GM11168 (cell line): Measurements from ENCODE around the gene LIPJ.

Source experiments
- in situ Hi-C: fragments of 300-500 bp; cut with MboI; formaldehyde crosslinking; loops from one replicate; pipeline ENCODE4 v1.12.0; 2022; ENCODE audit warnings: low sequenced_read_pairs; ENCODE audit not compliant: unreplicated experiment

LIPJ gene, protein sequence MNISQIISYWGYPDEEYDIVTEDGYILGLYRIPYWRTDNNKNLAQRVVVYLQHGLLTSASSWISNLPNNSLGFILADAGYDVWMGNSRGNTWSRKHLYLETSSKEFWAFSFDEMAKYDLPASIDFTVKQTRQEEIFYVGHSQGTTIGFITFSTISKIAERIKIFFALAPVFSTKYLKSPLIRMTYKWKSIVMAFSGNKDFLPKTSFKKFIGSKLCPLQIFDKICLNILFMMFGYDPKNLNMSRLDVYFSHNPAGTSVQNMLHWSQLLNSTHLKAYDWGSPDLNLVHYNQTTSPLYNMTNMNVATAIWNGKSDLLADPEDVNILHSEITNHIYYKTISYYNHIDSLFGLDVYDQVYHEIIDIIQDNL

DNA sequence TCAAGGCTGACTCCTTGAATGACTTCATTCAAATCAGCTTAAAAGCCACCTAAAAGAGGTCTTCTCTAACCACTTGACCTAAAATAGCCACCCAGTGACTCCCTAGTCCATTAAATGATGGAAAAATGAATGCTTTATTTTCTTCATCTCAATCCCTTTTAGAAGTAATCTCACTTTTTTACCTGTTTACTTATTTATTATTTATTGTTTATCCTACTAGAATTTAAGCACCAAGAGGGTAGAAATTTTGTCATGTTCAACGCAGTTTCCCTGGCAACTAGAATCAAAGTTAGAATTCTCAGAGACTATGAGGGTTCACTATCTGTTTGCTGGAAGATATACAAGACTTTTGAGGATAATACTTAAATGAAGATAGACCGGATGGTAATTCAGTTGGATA, at the start of gene LIPJ:
LIPJ (plus strand) TSS at position 301 of the 400 bp plus-strand sequence. CDS start 3,926 bp downstream, outside the sequence.
- in situ Hi-C loops, result no loop called here

GRCh38 chr10:88537322-88537721, 49.2 kb upstream of the LIPJ start:
- in situ Hi-C loops, result no loop called here

DNA sequence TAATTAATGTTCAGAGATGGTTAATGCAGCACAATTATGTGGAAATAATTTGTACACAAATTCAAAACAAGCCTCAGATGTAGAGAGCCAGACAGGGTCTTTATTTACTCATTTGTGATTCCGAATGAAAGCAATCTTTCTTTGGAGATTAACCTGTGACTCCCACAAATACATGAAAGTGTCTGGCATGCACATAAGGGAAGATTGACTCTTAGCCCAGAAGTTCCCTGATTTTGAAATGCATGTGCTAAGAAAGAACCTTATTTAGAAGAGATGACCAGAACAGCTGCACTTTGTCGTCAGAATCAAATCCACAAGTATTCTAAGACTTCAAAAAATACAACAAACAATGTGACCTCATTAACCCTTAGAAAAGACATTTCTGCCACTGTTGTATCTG, 48.5 kb upstream of the LIPJ start:
- in situ Hi-C loops, result no loop called here

- in situ Hi-C loops, result no loop called here
These were observed 46.2 kb upstream of the LIPJ start for GRCh38 chr10:88540351-88540750.

DNA sequence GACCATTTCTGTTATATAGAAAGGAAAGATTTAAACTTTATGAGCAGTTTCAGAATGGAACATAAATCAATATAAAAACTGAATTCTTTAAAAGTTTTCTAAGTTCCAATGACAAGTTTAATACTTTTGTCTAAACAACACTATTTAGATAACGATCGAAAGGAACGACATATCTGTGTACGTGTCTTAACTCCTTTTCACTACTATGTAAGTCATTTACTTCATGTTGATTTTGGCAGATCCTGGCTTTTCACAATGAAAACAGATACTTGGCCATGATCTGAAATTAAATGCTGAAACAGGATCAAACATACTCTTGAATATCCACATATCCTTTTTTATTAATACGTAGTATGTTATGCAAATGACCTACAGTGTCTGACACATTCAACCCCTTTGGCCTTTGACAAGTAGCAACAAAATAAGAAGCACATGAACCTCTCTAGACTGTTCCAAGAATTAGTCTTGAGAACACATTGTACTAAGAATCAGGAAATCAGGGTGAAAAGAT, 45.4 kb upstream of the LIPJ start:
- in situ Hi-C loops, result no loop called here

GRCh38 chr10:88542522-88542921, 44.0 kb upstream of the LIPJ start:
- in situ Hi-C loops, result no loop called here

DNA sequence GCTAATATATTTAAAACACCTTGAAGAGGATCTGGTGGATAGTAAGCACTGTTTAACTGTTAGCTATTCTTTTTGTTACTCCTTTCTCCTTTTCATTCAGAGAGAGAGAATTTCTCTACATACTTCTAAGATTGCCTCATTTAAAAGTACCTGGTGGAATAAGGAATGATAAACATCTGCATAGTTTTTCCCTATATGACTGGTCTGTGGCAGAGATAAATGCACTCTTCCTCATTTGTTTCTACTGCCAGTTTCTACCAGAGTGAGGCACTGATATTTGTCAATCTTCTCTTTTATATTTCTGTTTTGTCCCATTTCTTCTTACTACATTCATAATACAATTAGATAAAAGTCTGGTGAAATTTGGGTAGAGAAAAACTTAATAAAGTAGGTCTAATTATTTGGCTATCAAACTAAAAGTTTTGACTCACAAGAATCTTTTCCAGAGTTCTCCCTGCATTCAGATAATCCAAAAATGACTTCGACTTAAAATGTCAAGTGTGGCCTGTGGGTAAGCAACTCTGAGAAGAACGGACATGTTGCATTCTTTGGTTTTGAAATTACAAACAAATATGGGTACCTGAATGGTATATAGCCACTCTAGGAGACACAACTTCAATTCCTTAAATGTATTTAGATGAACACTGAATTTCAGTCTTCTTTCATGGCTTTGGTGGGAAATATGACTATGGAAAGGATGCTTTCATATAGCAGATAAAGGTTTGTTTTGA, 42.3 kb upstream of the LIPJ start:
- in situ Hi-C loops, result no loop called here

- in situ Hi-C loops, result loop anchor here (5.0 kb wide), 1 partner anchor 133 kb away; no protein-coding TSS in a partner anchor
These were observed 41.2 kb upstream of the LIPJ start for GRCh38 chr10:88545359-88545758.

- in situ Hi-C loops, result loop anchor here (5.0 kb wide), 1 partner anchor 134 kb away; no protein-coding TSS in a partner anchor
These were observed 40.1 kb upstream of the LIPJ start for GRCh38 chr10:88546497-88546896.

- in situ Hi-C loops, result loop anchor here (5.0 kb wide), 1 partner anchor 694 kb away; no protein-coding TSS in a partner anchor
These were observed 35.3 kb upstream of the LIPJ start for GRCh38 chr10:88551246-88551645.

DNA sequence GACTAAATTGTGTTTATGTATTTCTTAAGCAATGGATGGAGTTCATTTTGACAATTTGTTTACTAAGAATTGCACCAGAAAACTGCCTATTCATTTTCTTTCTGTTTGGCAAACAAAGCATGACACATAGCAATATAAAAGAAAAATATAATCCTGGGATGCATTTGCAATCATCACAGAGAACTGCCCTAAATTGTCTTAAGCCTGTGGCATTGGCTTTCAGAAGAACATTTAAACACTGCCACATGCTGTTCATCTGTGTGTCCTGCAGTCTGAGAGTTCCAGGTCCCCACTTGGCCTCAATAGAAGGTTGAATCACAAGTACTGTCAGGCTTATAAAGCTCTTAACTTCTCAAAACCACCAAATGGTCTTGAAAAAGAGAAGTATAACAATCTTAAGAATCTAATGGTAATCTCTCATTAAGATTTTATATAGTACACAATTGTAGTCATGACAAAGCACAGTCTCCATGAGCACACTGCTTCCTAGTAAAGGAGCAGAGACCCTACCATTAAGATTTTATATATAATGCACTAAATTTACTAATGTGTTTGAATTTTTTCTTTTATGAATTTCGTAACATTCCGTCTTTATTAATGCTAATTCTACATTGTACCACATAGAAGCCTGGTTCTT, 33.3 kb upstream of the LIPJ start:
- in situ Hi-C loops, result loop anchor here (5.0 kb wide), 1 partner anchor 696 kb away; no protein-coding TSS in a partner anchor

- in situ Hi-C loops, result no loop called here
These were observed 31.2 kb upstream of the LIPJ start for GRCh38 chr10:88555190-88555908.

GRCh38 chr10:88557256-88557655, 29.3 kb upstream of the LIPJ start:
- in situ Hi-C loops, result no loop called here

DNA sequence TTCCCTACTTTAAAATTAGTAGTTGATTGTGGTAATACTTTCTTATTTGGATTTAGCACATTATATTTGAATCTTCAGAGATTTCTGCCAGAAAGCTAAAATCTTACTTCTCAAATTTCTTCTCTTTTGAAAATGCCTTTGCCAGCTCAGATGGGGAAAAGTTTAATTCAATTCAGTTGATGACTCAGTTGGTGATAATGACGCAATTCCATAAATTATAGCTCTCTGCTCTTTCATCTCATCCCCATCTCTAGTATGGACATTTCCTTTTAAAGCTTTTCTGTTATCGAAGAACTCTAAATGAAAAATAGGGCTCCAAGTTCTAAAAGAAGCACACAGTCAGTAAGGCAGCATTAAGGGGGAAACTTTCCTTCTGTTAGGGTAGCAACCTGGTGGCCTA, 28.9 kb upstream of the LIPJ start:
- in situ Hi-C loops, result no loop called here

GRCh38 chr10:88562152-88562551, 24.4 kb upstream of the LIPJ start:
- in situ Hi-C loops, result loop anchor here (10.0 kb wide), 1 partner anchor 253 kb away; no protein-coding TSS in a partner anchor

GRCh38 chr10:88565072-88565471, 21.5 kb upstream of the LIPJ start:
- in situ Hi-C loops, result loop anchor here (10.0 kb wide), 1 partner anchor 250 kb away; no protein-coding TSS in a partner anchor

GRCh38 chr10:88582411-88582805, 4.2 kb upstream of the LIPJ start:
- in situ Hi-C loops, result no loop called here

DNA sequence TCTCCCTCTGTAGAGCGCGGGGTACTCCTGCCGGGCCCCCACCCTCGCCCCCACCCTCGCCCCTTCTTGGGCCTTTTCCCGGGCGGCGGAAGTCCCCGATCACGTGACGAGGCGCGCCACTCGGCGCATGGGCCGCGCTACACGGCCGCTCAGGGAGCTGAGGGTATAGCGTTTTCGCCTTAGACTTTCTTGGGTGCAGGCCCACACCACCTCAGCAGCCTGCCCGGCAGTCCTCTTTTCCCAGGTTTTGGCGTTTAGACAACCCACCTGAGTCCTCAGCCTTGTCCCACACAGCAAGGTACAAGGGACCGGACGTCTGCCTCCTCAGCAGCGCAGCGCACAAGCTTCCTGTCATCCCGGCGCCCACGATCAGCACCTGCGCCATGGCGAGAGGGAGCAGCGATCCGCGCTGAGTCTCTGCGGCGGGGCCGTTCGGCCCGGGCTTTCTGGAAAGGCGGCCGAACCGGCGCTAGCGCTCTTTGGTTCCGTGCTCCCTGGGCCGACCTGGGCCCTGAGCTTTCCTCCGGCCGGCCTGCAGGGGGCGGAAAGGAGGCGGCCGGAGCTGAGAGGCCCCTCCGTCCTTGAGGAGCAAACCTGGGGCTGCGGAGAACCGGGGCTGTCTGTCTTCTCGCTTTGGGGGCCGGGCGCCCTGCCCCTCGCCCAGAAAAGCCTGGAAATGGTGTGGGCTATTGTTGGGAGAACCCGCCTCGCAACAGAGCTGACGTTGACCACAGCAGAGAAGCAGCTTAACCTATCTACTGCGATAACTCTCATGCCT, 3.6 kb upstream of the LIPJ start, which contains the start of gene RNLS:
RNLS (minus strand) TSS at position 513 of the 778 bp plus-strand sequence.
- in situ Hi-C loops, result no loop called here

- in situ Hi-C loops, result no loop called here
These were observed 3.0 kb upstream of the LIPJ start for GRCh38 chr10:88583584-88583957.
